MCF 10A (cell line): ENCODE measurements around the gene ETV3. TPM values are rescaled to one million over a fixed set of nuclear protein-coding genes. Genes with fewer than 3 reads are reported as not detected.
A peak's percentile ranks its signal among the peaks of the same experiment; 100 is the strongest.

ENCODE experiments used
- BruUV-seq: library from RNA; stranded (reverse); fragments of 400-500 nt; replicated peaks from 2 replicates; lab custom pipeline; 2021; lab: Mats Ljungman, UMichigan
- CTCF ChIA-PET: fragments of 300-600 bp; sonication (Branson Sonifier 250); formaldehyde crosslinking; extraction: SDS; loops from one replicate; lab custom pipeline; 2021; ENCODE audit warnings: antibody characterized with exemption, inconsistent platforms; lab: Yijun Ruan, JAX
- POLR2A ChIA-PET: fragments of 300-600, 350-650 bp; sonication (Branson Sonifier 250); formaldehyde crosslinking; extraction: SDS; loops from one replicate; lab custom pipeline; 2020; ENCODE audit warnings: antibody characterized with exemption, inconsistent platforms; lab: Yijun Ruan, JAX
- DNase-seq: peaks from one replicate; pipeline ENCODE4 v3.0.0-alpha.2; 2018; ENCODE audit not compliant: unreplicated experiment
- H3K27ac Mint-ChIP-seq: one replicate; pipeline ENCODE4 v1.8.0; 2022; ENCODE audit warnings: mild to moderate bottlenecking, low read depth, mixed read lengths; ENCODE audit not compliant: unreplicated experiment
- H3K27me3 Mint-ChIP-seq: one replicate; pipeline ENCODE4 v1.8.0; 2022; ENCODE audit warnings: mixed read lengths; ENCODE audit not compliant: insufficient read depth, unreplicated experiment
- H3K36me3 Mint-ChIP-seq: one replicate; pipeline ENCODE4 v1.8.0; 2022; ENCODE audit warnings: mild to moderate bottlenecking, moderate library complexity, mixed read lengths; ENCODE audit not compliant: insufficient read depth, unreplicated experiment
- H3K4me1 Mint-ChIP-seq: one replicate; pipeline ENCODE4 v1.8.0; 2022; ENCODE audit warnings: mixed read lengths; ENCODE audit not compliant: insufficient read depth, unreplicated experiment
- H3K4me3 Mint-ChIP-seq: one replicate; pipeline ENCODE4 v1.8.0; 2022; ENCODE audit warnings: mild to moderate bottlenecking, moderate library complexity, mixed read lengths; ENCODE audit not compliant: unreplicated experiment
- H3K9me3 Mint-ChIP-seq: one replicate; pipeline ENCODE4 v1.8.0; 2022; ENCODE audit warnings: mixed read lengths; ENCODE audit not compliant: unreplicated experiment
- CTCF ChIP-seq: fragments of 200-600 bp; IDR thresholded peaks from one replicate; pipeline ENCODE4 v1.8.0; 2022; ENCODE audit warnings: antibody characterized with exemption, mild to moderate bottlenecking; ENCODE audit not compliant: unreplicated experiment
- intact Hi-C: fragments of 100-400 bp; cut with micrococcal nuclease; formaldehyde crosslinking; loops from 2 replicates; pipeline ENCODE4 v1.14.1; 2022
- total RNA-seq: library from RNA; stranded (reverse); gene quantifications from 2 replicates; pipeline ENCODE4 v1.2.3, GENCODE V29; 2022

Gene ETV3
- total RNA-seq, 1 experiment from 2014 or later: 28.6 TPM

DNA sequence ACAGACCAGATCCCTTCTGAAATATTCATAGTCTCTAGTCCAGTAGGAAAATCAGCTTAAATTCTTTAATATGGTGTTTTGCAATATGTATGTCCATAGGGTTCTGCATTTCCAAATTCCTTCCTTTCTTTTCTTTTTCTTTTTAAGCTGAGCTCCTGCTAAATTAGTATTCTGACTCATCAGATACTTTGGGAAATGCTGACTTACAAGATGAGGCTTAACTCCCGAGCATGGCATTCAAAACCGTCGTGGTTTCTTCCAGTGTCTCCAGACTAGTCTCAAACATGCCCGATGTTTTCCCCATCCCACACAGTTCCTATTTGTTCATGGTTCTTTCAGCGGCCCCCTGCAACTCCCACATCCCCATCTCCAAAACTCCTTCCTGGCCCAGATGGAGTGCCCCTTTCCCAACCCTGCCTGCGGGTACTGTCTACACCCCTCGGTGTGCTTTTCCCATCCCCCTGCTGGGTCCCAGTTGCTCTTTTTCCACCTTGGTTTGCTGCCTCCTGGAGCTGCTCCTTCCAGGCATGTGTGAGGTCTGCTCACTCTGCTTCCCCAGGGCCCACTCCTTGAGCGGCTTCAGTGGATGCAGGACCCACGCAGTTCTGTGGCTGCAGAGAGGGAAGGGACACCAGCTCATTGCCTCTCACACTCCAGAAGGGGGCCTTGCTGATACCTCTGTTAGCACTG is 19.5 kb upstream of the ETV3 start:
- no peaks in the 10 kb centered on the region for H3K9me3 Mint-ChIP-seq
- no peak for TF ChIP-seq CTCF
- H3K4me1 Mint-ChIP-seq: peaks cover 40% of the 10 kb centered on the region
- H3K27me3 Mint-ChIP-seq: no peaks in the 10 kb centered on the region
- no TSS peak for BruUV-seq
- ChIA-PET POLR2A (interaction anchor here (0.5 to 4.9 kb wide), 6 partner anchors 20 to 345 kb away, joined by 3 to 64 read pairs (median 10); partner anchors contain the start of gene ETV3), CTCF (interaction anchor here (0.6 to 15.9 kb wide), 31 partner anchors 9 to 661 kb away, joined by 3 to 805 read pairs (median 8); partner anchors contain the start of genes ETV3 and ETV3L)
- no peak overlapping the region for H3K4me3 Mint-ChIP-seq
- intact Hi-C loops: loop anchor here (10.0 kb wide), 1 partner anchor 243 kb away; no protein-coding TSS in a partner anchor
- H3K27ac Mint-ChIP-seq: peak overlapping the region; percentile 8
- H3K36me3 Mint-ChIP-seq: peaks cover 5% of the 10 kb centered on the region
- DNase-seq: peak; percentile 34

DNA sequence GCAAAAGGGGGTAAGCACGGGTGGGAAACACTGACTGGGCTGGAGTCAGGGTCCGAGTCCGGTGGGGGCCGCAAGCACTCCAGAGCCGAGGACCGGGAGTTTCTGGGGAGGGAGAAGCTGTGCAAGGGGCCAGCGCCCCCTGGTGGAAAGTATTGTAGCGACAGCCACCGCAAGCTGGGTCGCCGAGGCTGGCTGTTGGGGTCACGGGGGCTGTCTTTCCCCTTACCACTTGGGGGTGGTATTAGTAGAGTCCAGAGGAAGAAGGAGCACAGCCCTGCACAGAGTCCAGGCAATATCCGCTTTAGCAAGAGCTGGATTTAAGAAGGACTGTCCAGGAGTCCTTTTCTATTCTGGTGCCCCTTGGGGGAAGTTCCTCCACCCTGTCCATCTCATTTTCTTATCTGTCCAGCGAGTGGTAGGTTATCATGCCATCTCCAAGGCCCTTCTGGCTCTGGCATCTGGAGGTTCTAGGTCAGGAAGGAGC is 17.9 kb upstream of the ETV3 start:
- BruUV-seq: no TSS peak
- Mint-ChIP-seq H3K9me3 (no peaks in the 10 kb centered on the region), H3K4me1 (peaks cover 40% of the 10 kb centered on the region), H3K36me3 (no peaks in the 10 kb centered on the region), H3K27me3 (no peaks in the 10 kb centered on the region), H3K4me3 (peak overlapping the region; percentile 63), H3K27ac (peak overlapping the region; percentile 33)
- peak; percentile 78 for DNase-seq
- peak; percentile 99 for TF ChIP-seq CTCF
- ChIA-PET POLR2A (interaction anchor here (1.0 to 4.9 kb wide), 6 partner anchors 8 to 207 kb away, joined by 3 to 64 read pairs (median 10); partner anchors contain the start of gene ETV3), CTCF (interaction anchor here (0.5 to 15.9 kb wide), 64 partner anchors 9 to 1014 kb away, joined by 3 to 805 read pairs (median 5); partner anchors contain the start of genes ETV3 and ETV3L)
- intact Hi-C loops: loop anchor here (1.0 to 10.0 kb wide), 4 partner anchors 18 to 241 kb away; partner anchors contain the start of gene ETV3

DNA sequence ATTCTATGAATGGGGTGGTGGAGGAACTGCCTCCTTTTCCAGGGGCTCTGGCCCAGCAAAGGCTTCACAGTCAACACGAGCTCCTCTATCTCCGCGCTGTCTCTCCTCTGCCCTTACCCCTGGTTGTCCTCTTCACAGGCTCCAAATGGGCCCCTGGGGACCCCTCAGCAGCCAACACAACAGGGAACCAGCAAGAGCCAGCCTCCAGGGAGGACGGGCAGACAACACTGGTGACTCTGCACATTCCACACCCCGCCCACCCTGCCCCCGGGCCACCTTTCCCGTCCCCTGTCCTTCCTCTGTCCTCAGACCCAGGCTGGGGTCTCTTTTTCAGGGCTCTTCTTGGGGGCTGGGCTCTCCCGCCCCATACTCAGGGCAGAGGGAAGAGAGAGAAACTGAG is 17.5 kb upstream of the ETV3 start:
- H3K36me3 Mint-ChIP-seq: no peaks in the 10 kb centered on the region
- ChIA-PET POLR2A (interaction anchor here (1.0 to 4.9 kb wide), 4 partner anchors 18 to 207 kb away, joined by 3 to 64 read pairs (median 26); partner anchors contain the start of gene ETV3), CTCF (interaction anchor here (0.5 to 15.9 kb wide), 46 partner anchors 9 to 995 kb away, joined by 3 to 805 read pairs (median 6); partner anchors contain the start of genes ETV3 and ETV3L)
- peak overlapping the region; percentile 33 for H3K27ac Mint-ChIP-seq
- no peak for DNase-seq
- peak overlapping the region; percentile 63 for H3K4me3 Mint-ChIP-seq
- peaks cover 40% of the 10 kb centered on the region for H3K4me1 Mint-ChIP-seq
- BruUV-seq: no TSS peak
- TF ChIP-seq CTCF: no peak
- intact Hi-C loops: loop anchor here (1.0 to 10.0 kb wide), 4 partner anchors 17 to 241 kb away; partner anchors contain the start of gene ETV3
- no peaks in the 10 kb centered on the region for H3K9me3 Mint-ChIP-seq
- H3K27me3 Mint-ChIP-seq: no peaks in the 10 kb centered on the region
